ENCODE data around the gene SLC12A4. TPM values are rescaled to one million over a fixed set of nuclear protein-coding genes. Genes with fewer than 3 reads are reported as not detected.
A peak's percentile ranks its signal among the peaks of the same experiment; 100 is the strongest.

SLC12A4 gene
- total and polyA plus RNA-seq, 2 of the 13 experiments (the other 11 are each of a cell fraction or from before 2014, with no cell fraction given) = 65.1 to 84.3 TPM

DNA sequence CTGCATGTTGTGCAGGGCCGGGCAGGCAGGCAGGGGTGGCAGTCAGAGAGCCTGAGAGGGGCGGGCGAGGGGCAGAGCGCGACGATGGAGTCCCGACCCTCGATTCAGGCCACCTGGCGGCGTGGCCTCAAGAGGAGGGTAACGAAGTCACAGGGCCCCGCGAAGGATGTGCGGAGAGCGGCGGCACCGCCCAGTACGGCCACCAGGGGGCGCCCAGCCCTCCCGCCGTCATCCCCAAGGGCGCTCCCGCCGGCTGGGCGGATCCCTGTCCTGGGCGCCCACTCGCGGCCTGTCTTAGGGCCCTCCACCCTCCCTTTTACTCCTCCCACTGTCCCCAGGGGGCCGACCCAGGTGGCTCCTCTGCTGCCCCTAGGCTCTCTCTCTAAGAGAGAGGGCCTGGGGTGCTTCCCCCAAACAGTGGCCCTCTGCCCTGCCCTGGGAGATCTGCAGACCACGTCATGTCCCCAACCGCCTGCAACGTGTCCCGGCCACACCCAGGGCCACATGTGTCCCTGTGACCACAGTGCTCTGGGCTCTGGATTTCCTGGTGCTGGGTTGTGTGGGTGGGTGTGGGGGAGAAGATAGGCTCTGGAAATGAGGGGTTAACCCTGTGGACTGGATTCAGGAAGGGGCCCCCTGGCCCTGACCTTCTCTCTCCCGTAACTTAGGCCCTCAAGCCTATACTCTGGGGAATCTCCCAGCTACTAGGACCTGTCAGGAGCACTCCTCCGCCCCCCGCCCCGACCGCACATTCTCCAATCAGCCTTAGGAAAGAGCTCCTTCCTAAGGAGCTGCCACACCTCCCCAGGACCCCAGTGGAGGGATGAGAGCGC, 25.0 kb upstream of the SLC12A4 start (continued):
- TF ChIP-seq, protein P1, sequence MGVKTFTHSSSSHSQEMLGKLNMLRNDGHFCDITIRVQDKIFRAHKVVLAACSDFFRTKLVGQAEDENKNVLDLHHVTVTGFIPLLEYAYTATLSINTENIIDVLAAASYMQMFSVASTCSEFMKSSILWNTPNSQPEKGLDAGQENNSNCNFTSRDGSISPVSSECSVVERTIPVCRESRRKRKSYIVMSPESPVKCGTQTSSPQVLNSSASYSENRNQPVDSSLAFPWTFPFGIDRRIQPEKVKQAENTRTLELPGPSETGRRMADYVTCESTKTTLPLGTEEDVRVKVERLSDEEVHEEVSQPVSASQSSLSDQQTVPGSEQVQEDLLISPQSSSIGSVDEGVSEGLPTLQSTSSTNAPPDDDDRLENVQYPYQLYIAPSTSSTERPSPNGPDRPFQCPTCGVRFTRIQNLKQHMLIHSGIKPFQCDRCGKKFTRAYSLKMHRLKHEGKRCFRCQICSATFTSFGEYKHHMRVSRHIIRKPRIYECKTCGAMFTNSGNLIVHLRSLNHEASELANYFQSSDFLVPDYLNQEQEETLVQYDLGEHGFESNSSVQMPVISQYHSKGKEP (CRISPR knock-in tag; IDR thresholded peaks at IDR 0.05) = no peak
- TF ChIP-seq MTA1 (CRISPR knock-in tag; IDR thresholded peaks at IDR 0.05; ENCODE audit: borderline replicate concordance) (peak; percentile 71), ZNF782 (CRISPR knock-in tag; IDR thresholded peaks at IDR 0.05; ENCODE audit: borderline replicate concordance) (no peak), ZNF337 (CRISPR knock-in tag; IDR thresholded peaks at IDR 0.05; ENCODE audit: borderline replicate concordance, low read depth) (no peak; the same call in 1 of the 2 replicates), HOXA3 (CRISPR knock-in tag; IDR thresholded peaks at IDR 0.05) (peak; percentile 91), ZNF329 (CRISPR knock-in tag; IDR thresholded peaks at IDR 0.05; ENCODE audit: low read depth) (no peak; the same call in 1 of the 2 replicates), ZSCAN21 (CRISPR knock-in tag; IDR thresholded peaks at IDR 0.05; ENCODE audit: borderline replicate concordance) (peak; percentile 52; the same call in 1 of the 2 replicates), ZNF235 (CRISPR knock-in tag; IDR thresholded peaks at IDR 0.05; ENCODE audit: borderline replicate concordance) (0 out of 2 replicates have a peak, but pooled peaks have one; percentile 29), ZZZ3 (CRISPR knock-in tag; IDR thresholded peaks at IDR 0.05; ENCODE audit: borderline replicate concordance) (no peak), TOE1 (CRISPR knock-in tag; IDR thresholded peaks at IDR 0.05) (no peak), ZNF552 (CRISPR knock-in tag; IDR thresholded peaks at IDR 0.05; ENCODE audit: borderline replicate concordance) (no peak), ZNF17 (CRISPR knock-in tag; IDR thresholded peaks at IDR 0.05) (no peak), NCOA2 (CRISPR knock-in tag; IDR thresholded peaks at IDR 0.05) (peak; percentile 57; the same call in 1 of the 2 replicates), ZNF180 (CRISPR knock-in tag; IDR thresholded peaks at IDR 0.05; ENCODE audit: borderline replicate concordance, low read depth) (no peak), HNRNPL (IDR thresholded peaks at IDR 0.05; ENCODE audit: low read depth, low read length) (no peak)
- TF ChIP-seq, protein P2, sequence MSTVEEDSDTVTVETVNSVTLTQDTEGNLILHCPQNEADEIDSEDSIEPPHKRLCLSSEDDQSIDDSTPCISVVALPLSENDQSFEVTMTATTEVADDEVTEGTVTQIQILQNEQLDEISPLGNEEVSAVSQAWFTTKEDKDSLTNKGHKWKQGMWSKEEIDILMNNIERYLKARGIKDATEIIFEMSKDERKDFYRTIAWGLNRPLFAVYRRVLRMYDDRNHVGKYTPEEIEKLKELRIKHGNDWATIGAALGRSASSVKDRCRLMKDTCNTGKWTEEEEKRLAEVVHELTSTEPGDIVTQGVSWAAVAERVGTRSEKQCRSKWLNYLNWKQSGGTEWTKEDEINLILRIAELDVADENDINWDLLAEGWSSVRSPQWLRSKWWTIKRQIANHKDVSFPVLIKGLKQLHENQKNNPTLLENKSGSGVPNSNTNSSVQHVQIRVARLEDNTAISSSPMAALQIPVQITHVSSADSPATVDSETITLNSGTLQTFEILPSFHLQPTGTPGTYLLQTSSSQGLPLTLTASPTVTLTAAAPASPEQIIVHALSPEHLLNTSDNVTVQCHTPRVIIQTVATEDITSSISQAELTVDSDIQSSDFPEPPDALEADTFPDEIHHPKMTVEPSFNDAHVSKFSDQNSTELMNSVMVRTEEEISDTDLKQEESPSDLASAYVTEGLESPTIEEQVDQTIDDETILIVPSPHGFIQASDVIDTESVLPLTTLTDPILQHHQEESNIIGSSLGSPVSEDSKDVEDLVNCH (CRISPR knock-in tag; IDR thresholded peaks at IDR 0.05) = no peak
- TF ChIP-seq, protein P3, sequence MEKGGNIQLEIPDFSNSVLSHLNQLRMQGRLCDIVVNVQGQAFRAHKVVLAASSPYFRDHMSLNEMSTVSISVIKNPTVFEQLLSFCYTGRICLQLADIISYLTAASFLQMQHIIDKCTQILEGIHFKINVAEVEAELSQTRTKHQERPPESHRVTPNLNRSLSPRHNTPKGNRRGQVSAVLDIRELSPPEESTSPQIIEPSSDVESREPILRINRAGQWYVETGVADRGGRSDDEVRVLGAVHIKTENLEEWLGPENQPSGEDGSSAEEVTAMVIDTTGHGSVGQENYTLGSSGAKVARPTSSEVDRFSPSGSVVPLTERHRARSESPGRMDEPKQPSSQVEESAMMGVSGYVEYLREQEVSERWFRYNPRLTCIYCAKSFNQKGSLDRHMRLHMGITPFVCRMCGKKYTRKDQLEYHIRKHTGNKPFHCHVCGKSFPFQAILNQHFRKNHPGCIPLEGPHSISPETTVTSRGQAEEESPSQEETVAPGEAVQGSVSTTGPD (CRISPR knock-in tag; IDR thresholded peaks at IDR 0.05) = no peak
- TF ChIP-seq, protein P4, sequence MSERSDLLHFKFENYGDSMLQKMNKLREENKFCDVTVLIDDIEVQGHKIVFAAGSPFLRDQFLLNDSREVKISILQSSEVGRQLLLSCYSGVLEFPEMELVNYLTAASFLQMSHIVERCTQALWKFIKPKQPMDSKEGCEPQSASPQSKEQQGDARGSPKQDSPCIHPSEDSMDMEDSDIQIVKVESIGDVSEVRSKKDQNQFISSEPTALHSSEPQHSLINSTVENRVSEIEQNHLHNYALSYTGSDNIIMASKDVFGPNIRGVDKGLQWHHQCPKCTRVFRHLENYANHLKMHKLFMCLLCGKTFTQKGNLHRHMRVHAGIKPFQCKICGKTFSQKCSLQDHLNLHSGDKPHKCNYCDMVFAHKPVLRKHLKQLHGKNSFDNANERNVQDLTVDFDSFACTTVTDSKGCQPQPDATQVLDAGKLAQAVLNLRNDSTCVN (CRISPR knock-in tag; IDR thresholded peaks at IDR 0.05; ENCODE audit: borderline replicate concordance) = no peak; the same call in 1 of the 2 replicates
